Measurements from ENCODE around the gene MMP14. TPM values are rescaled to one million over a fixed set of nuclear protein-coding genes. Genes with fewer than 3 reads are reported as not detected.

MMP14 gene
- total RNA-seq, 4 donors from 2014 or later: 135 to 190 (median 151) TPM

GRCh38 chr14:22888662-22889061 is 52.3 kb downstream of the MMP14 start:
- WGBS, 2 donors: 62 to 70% methylated on average over 3 to 4 of the region's 4 CpGs
- no peak for DNase-seq (ENCODE audit: low spot score in 2 of 2)
- intact Hi-C loops (cut with DNase I; ENCODE audit: low total_unique reads): no loop called here
- TF ChIP-seq CTCF (IDR thresholded peaks at IDR 0.05) (no peak), POLR2A (IDR thresholded peaks at IDR 0.05) (no peak)
- no peak overlapping the region for H3K4me3 ChIP-seq (ENCODE audit: low read depth, poor library complexity, severe bottlenecking)

DNA sequence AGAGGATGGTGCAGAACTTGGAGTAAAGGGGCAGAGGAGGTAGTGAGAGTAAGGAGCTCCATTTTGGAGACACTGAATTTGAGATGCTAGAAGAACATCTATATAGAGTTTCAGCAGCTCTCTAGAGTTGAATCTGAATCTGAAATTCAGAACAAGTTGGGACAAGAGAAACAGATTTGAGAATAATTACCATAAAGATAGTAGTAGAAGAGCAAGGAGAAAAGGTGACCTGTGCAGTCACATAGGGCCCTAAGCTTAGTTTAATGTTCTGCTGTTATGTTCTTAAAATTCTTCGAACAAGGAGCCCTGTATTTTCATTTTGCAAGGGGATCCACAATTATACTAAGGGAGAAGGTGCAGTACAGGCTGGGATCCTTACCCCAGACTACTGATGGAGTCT is 54.0 kb downstream of the MMP14 start:
- 69 to 80% methylated on average over 1 of the region's 1 CpG for WGBS, 2 donors
- no peak for DNase-seq (ENCODE audit: low spot score in 2 of 2)
- no peak overlapping the region for H3K4me3 ChIP-seq (ENCODE audit: low read depth, poor library complexity, severe bottlenecking)
- TF ChIP-seq CTCF (IDR thresholded peaks at IDR 0.05) (no peak), POLR2A (IDR thresholded peaks at IDR 0.05) (no peak)
- intact Hi-C loops (cut with DNase I; ENCODE audit: low total_unique reads): no loop called here

- no peak for DNase-seq (ENCODE audit: low spot score in 2 of 2)
- intact Hi-C loops (cut with DNase I; ENCODE audit: low total_unique reads): no loop called here
- 68 to 77% methylated on average over 6 to 7 of the region's 7 CpGs for WGBS, 2 donors
- TF ChIP-seq CTCF (IDR thresholded peaks at IDR 0.05) (no peak), POLR2A (IDR thresholded peaks at IDR 0.05) (no peak)
- no peak overlapping the region for H3K4me3 ChIP-seq (ENCODE audit: low read depth, poor library complexity, severe bottlenecking)
Observed at GRCh38 chr14:22892488-22892887, 56.1 kb downstream of the MMP14 start.

- no peak for DNase-seq (ENCODE audit: low spot score in 2 of 2)
- TF ChIP-seq CTCF (IDR thresholded peaks at IDR 0.05) (no peak), POLR2A (IDR thresholded peaks at IDR 0.05) (no peak)
- no peak overlapping the region for H3K4me3 ChIP-seq (ENCODE audit: low read depth, poor library complexity, severe bottlenecking)
- intact Hi-C loops (cut with DNase I; ENCODE audit: low total_unique reads): no loop called here
- 91 to 93% methylated on average over 4 of the region's 4 CpGs for WGBS, 2 donors
Observed at GRCh38 chr14:22893706-22894105, 57.3 kb downstream of the MMP14 start.

GRCh38 chr14:22895402-22895801 is 59.0 kb downstream of the MMP14 start:
- WGBS, 2 donors: 100% methylated on average over 1 of the region's 1 CpG
- DNase-seq (ENCODE audit: low spot score in 2 of 2): no peak
- no peak overlapping the region for H3K4me3 ChIP-seq (ENCODE audit: low read depth, poor library complexity, severe bottlenecking)
- intact Hi-C loops (cut with DNase I; ENCODE audit: low total_unique reads): no loop called here
- no peak for TF ChIP-seq CTCF (IDR thresholded peaks at IDR 0.05)
- TF ChIP-seq POLR2A (IDR thresholded peaks at IDR 0.05): no peak

DNA sequence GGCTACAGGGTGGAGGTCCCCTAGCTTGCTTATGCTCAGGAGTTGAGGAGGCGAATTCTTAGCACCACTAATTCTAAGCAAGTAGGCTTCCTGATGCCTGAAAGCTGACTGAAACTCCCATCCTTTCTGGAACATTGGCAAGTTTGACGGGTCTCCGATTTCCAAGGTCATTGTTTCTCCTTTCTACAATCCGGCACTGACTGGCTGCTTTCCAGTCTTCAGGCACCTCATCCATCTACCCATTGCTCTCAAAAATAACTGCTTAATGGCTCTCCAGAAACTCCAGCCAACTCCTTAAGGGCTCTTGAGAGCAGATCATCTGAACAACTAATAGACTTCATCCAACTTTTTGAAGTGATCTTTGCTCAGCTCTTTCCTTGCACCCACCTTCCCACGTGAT is 60.0 kb downstream of the MMP14 start:
- H3K4me3 ChIP-seq (ENCODE audit: low read depth, poor library complexity, severe bottlenecking): no peak overlapping the region
- 61 to 66% methylated on average over 5 of the region's 5 CpGs for WGBS, 2 donors
- intact Hi-C loops (cut with DNase I; ENCODE audit: low total_unique reads): no loop called here
- no peak for DNase-seq (ENCODE audit: low spot score in 2 of 2)
- TF ChIP-seq CTCF (IDR thresholded peaks at IDR 0.05) (no peak), POLR2A (IDR thresholded peaks at IDR 0.05) (no peak)

Measured in lower leg skin (tissue), 4 donors.